LNCaP clone FGC (cell line): ENCODE results near the gene FOXN3.

Experiments used
- DNase-seq: peaks from one replicate; pipeline ENCODE4 v3.0.0-alpha.2; 2011; ENCODE audit warnings: low read depth
- H3K4me3 ChIP-seq: 2 replicates; pipeline ENCODE4 v1.5.1; 2011; ENCODE audit warnings: mild to moderate bottlenecking, low read depth, low read length, control low read depth
- TF ChIP-seq, protein P1 (sequence below): IDR thresholded peaks from 2 replicates; pipeline ENCODE4 v1.5.1; 2012; ENCODE audit warnings: mild to moderate bottlenecking; ENCODE audit not compliant: control insufficient read depth, insufficient read depth; ENCODE audit errors: extremely low read depth

Gene FOXN3

DNA sequence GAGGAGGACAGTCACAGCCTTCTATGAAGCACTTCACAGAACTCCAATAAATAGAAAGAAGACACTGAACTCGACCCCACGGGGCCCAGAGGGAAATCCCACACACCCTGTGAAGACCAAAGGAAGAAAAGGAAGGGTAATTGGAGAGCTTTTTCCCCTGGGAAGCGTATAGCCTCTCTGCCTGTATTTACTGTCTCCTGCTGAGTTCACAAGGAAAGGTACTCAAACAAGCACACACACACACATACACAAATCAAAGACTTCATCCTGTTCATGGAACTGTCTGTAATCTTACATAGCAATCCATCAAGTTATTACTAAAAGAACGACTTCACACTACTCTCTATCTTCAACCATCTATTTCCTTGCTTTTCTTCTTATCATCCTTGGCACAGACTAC, 15.3 kb downstream of the FOXN3 start:
- H3K4me3 ChIP-seq: no peak overlapping the region
- TF ChIP-seq, protein P1, sequence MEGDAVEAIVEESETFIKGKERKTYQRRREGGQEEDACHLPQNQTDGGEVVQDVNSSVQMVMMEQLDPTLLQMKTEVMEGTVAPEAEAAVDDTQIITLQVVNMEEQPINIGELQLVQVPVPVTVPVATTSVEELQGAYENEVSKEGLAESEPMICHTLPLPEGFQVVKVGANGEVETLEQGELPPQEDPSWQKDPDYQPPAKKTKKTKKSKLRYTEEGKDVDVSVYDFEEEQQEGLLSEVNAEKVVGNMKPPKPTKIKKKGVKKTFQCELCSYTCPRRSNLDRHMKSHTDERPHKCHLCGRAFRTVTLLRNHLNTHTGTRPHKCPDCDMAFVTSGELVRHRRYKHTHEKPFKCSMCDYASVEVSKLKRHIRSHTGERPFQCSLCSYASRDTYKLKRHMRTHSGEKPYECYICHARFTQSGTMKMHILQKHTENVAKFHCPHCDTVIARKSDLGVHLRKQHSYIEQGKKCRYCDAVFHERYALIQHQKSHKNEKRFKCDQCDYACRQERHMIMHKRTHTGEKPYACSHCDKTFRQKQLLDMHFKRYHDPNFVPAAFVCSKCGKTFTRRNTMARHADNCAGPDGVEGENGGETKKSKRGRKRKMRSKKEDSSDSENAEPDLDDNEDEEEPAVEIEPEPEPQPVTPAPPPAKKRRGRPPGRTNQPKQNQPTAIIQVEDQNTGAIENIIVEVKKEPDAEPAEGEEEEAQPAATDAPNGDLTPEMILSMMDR: no peak
- peak; percentile 65 for DNase-seq

DNA sequence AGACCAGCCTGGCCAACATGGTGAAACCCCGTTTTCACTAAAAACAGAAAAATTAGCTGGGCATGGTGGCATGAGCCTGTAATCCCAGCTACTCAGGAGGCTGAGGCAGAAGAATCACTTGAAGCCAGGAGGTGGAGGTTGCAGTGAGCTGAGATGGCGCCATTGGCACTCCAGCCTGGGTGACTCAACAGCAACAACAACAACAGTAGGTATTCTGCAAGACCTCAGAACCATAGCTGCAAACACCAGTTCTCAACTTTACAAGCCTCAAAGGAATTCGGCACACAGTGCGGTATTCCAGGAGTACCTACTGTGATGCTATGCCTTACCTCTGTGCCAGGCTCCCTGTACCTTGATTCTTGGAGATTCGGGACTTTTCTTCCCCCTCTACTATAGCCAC, 15.8 kb downstream of the FOXN3 start:
- no peak overlapping the region for H3K4me3 ChIP-seq
- TF ChIP-seq, protein P1: no peak
- no peak for DNase-seq

DNA sequence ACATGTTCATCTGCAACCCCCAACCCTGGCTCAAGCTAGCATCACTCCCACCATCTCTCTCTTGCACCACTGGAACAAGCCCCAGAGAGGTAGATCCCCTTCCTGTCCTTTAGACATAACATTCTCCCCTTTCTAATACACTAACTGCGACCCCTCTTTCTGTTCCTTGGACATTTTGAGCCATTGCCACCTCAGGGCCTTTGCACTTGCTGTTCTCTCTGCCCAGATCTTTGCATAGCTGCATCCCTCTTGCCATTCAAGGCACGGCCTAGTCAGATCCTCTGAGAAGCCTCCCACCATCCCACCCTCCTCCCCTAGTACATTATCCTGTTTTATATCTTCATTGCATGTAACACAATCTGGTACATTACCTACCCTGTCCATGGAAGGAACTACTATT, 16.5 kb downstream of the FOXN3 start:
- TF ChIP-seq, protein P1: no peak
- no peak for DNase-seq
- no peak overlapping the region for H3K4me3 ChIP-seq

DNA sequence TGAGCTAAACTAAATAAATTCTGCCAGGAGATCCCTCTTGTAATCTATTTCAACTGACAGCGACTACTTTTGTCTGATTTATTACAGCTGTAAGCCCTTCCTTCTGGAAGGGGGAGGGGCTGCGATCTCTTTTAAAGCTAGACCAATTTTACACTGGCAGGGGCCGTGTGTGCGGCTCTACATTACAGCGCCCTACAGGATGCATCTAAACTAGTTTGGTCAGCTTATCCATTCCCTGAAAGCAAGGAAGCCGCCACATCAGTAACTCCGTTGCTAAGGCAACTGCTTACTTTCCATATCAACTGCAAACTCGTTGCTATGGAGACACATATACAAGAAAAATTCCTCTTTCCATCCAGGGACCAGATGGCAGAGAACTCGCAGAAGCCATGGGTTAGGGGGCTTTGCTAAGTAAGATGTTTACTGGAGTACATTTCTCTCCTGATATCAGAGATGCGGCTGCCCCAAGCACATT, 17.4 kb downstream of the FOXN3 start:
- TF ChIP-seq, protein P1: no peak
- no peak for DNase-seq
- H3K4me3 ChIP-seq: no peak overlapping the region

DNA sequence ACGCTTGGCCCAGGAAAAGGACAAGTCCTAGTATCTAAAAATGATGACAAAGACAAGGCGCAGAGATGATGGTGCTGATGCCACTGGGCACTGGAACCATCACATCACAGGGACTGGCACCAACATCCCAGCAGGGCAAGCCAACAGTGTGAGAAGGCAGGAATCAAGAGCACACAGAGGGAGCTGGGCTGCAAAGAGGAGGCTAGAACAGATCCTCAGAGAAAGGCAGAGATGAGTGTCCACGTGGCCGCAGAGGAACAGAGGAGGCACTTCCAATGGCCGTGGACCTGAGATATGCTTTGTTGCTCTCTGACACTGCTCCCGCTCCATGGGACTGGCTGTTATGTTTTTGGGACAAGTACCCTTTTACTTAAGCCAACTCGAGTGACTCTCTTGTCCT, 17.9 kb downstream of the FOXN3 start:
- TF ChIP-seq, protein P1: no peak
- DNase-seq: no peak
- no peak overlapping the region for H3K4me3 ChIP-seq

DNA sequence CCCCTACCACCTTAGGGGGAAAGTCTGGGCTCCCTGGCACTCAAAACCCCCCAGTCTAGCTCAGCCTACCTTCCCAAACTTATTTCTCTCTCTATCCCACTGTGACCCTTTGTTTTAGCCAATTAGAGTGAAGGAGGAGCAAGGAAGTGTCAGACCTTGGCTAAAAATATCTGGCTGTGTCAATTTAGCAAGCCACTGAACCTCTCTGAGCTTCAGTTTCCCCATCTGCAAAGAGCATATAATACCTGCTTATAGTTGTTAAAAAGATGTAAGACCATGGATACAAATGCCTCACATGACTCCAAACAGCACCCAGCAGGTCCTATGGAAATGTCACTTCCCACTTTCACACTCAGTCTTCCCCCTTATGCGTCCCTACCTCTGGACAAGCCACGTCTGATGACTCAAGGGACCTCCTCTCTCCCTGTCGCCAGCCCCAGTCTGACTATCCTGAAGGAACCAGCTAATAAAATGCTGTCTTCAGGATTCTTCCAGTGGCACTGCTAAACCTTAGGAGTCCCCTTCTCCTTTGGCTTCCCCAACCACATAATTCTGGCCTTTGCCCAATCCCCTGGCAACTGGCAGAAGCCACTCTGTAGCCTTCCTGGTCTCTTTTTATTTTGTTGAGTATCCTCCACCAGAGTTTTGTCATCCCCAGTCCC, 19.3 kb downstream of the FOXN3 start:
- TF ChIP-seq, protein P1: no peak
- no peak overlapping the region for H3K4me3 ChIP-seq
- DNase-seq: no peak

DNA sequence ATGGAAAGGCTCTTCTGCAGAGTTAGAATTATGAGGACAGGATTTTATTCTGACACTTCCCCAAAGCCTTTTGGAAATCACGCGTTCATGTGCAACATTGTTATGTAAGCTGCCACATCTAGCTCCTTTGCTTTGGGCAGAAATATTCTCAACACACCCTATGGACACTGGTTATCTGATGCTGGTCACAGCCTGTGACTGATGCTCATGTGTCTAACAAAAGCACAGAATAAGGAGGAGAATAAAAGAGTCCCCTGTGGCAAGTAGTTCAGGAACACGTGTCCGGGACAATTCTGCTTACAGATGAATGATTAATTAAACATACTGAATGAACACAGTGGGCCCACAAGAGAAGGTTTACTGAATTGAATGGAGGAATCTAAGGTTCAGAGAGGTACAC, 22.1 kb downstream of the FOXN3 start:
- no peak for DNase-seq
- H3K4me3 ChIP-seq: no peak overlapping the region
- TF ChIP-seq, protein P1: no peak
